SK-N-SH (cell line): ENCODE measurements around the gene ADD2. TPM values are rescaled to one million over a fixed set of nuclear protein-coding genes. Genes with fewer than 3 reads are reported as not detected.

Source experiments
- CTCF ChIA-PET: fragments of 300-600, 350-600 bp; formaldehyde crosslinking; extraction: SDS; loops from one replicate; lab custom pipeline; 2021; lab: Yijun Ruan, JAX
- POLR2A ChIA-PET: fragments of 350-600 bp; sonication (Branson Sonifier 250); formaldehyde crosslinking; extraction: SDS; loops from one replicate; lab custom pipeline; 2020; ENCODE audit warnings: antibody characterized with exemption, inconsistent platforms; lab: Yijun Ruan, JAX
- DNase-seq: peaks from one replicate; pipeline ENCODE4 v3.0.0; 2012
- H2AFZ ChIP-seq: fragments of 200-600 bp; sonication (generic); 2 replicates; pipeline ENCODE4 v1.8.1; 2016; ENCODE audit warnings: antibody characterized with exemption, mild to moderate bottlenecking, low read depth
- H3F3A ChIP-seq: fragments of 200-600 bp; sonication (generic); replicated peaks from 2 replicates; pipeline ENCODE3; 2016; ENCODE audit warnings: antibody characterized with exemption, mild to moderate bottlenecking; ENCODE audit not compliant: insufficient read depth
- H3K27ac ChIP-seq, 2 experiments: fragments of 200-500 bp in 1 of 2; fragments of 200-600 bp in 1 of 2; sonication (Bioruptor generic) in 1 of 2; sonication (generic), shearing (Covaris generic) in 1 of 2; 2 replicates each; pipeline versions ENCODE4 v1.5.1 to v1.6.1; 2014 to 2016; ENCODE audit warnings: low read depth in 2 of 2, inconsistent platforms in 1 of 2, low read length in 1 of 2, mild to moderate bottlenecking in 1 of 2, mixed read lengths in 1 of 2
- H3K27me3 ChIP-seq: fragments of 200-600 bp; sonication (generic), shearing (Covaris generic); 2 replicates; pipeline ENCODE4 v1.6.1; 2016; ENCODE audit warnings: mixed run types; ENCODE audit not compliant: insufficient read depth
- H3K36me3 ChIP-seq, 2 experiments: fragments of 200-500 bp in 1 of 2; fragments of 200-600 bp in 1 of 2; sonication (Bioruptor generic) in 1 of 2; sonication (generic) in 1 of 2; replicated peaks in 1 of 2; 2 replicates each; pipeline versions ENCODE3 to v1.5.1; 2014 to 2016; ENCODE audit warnings: low read length in 1 of 2, mild to moderate bottlenecking in 1 of 2; ENCODE audit not compliant: insufficient read depth in 2 of 2, control insufficient read depth in 1 of 2
- H3K4me1 ChIP-seq, 2 experiments: fragments of 200-500 bp in 1 of 2; fragments of 200-600 bp in 1 of 2; sonication (Bioruptor generic) in 1 of 2; sonication (generic), shearing (Covaris generic) in 1 of 2; 2 replicates each; pipeline versions ENCODE4 v1.5.1 to v1.6.1; 2014 to 2016; ENCODE audit warnings: low read depth in 1 of 2, low read length in 1 of 2, mixed run types in 1 of 2; ENCODE audit not compliant: insufficient read depth in 2 of 2, control insufficient read depth in 1 of 2
- H3K4me2 ChIP-seq: fragments of 200-600 bp; sonication (generic), shearing (Covaris generic); 2 replicates; pipeline ENCODE4 v1.6.1; 2017; ENCODE audit warnings: mixed run types
- H3K4me3 ChIP-seq, 2 experiments: fragments of 200-500 bp in 1 of 2; fragments of 200-600 bp in 1 of 2; sonication (Bioruptor generic) in 1 of 2; sonication (generic), shearing (Covaris generic) in 1 of 2; 2 replicates each; pipeline versions ENCODE4 v1.5.1 to v1.8.1; 2014 to 2016; ENCODE audit warnings: low read depth in 2 of 2, inconsistent platforms in 1 of 2, low read length in 1 of 2, mild to moderate bottlenecking in 1 of 2, mixed read lengths in 1 of 2, moderate library complexity in 1 of 2
- H3K79me2 ChIP-seq: fragments of 200-600 bp; sonication (generic); 2 replicates; pipeline ENCODE4 v1.8.1; 2017; ENCODE audit warnings: mild to moderate bottlenecking; ENCODE audit not compliant: insufficient read depth
- H3K9ac ChIP-seq: fragments of 200-600 bp; sonication (generic); 2 replicates; pipeline ENCODE4 v1.6.1; 2017; ENCODE audit warnings: mixed run types
- H3K9me2 ChIP-seq: fragments of 200-600 bp; sonication (generic); 2 replicates; pipeline ENCODE4 v1.6.1; 2017; ENCODE audit warnings: mixed run types
- H3K9me3 ChIP-seq: fragments of 200-600 bp; sonication (generic); 2 replicates; pipeline ENCODE4 v1.6.1; 2017; ENCODE audit warnings: mixed run types, mild to moderate bottlenecking, moderate library complexity
- H4K20me1 ChIP-seq: fragments of 200-600 bp; sonication (generic); 2 replicates; pipeline ENCODE4 v1.6.1; 2017; ENCODE audit warnings: mild to moderate bottlenecking, mixed run types; ENCODE audit not compliant: insufficient read depth
- CHD2 ChIP-seq: fragments of 150-350 bp; IDR thresholded peaks from 2 replicates; pipeline ENCODE4 v1.6.1; 2018; ENCODE audit warnings: low read length; ENCODE audit not compliant: partially characterized antibody
- ELF1 ChIP-seq: IDR thresholded peaks from 2 replicates; pipeline ENCODE4 v1.4.0; 2012
- EZH2phosphoT487 ChIP-seq: fragments of 200-600 bp; sonication (generic); IDR thresholded peaks from 2 replicates; pipeline ENCODE4 v1.6.1; 2017; ENCODE audit warnings: low read depth, mixed run types, mild to moderate bottlenecking, antibody characterized with exemption, moderate library complexity, borderline replicate concordance
- FOSL2 ChIP-seq: IDR thresholded peaks from 2 replicates; pipeline ENCODE4 v1.4.0; 2012; ENCODE audit warnings: low read depth, mild to moderate bottlenecking, moderate library complexity, borderline replicate concordance
- FOXJ3 ChIP-seq: sonication (generic); formaldehyde crosslinking; IDR thresholded peaks from 2 replicates; pipeline ENCODE4 v1.5.1; 2020; ENCODE audit warnings: mild to moderate bottlenecking, missing genetic modification reagents
- GATA2 ChIP-seq: sonication (generic); formaldehyde crosslinking; IDR thresholded peaks from 2 replicates; pipeline ENCODE4 v1.5.0; 2020; ENCODE audit warnings: mild to moderate bottlenecking, missing genetic modification reagents
- IRF3 ChIP-seq: fragments of 150-350 bp; IDR thresholded peaks from 2 replicates; pipeline ENCODE4 v1.6.1; 2016; ENCODE audit warnings: mild to moderate bottlenecking, low read depth, low read length
- JUND ChIP-seq: IDR thresholded peaks from 2 replicates; pipeline ENCODE4 v1.4.0; 2012
- MEF2A ChIP-seq: IDR thresholded peaks from 2 replicates; pipeline ENCODE4 v1.4.0; 2012; ENCODE audit warnings: low read depth, borderline replicate concordance
- MXI1 ChIP-seq: IDR thresholded peaks from 2 replicates; pipeline ENCODE4 v1.6.1; 2012; ENCODE audit warnings: mild to moderate bottlenecking, low read depth, low read length, improper control_type of control experiment
- NFIC ChIP-seq: IDR thresholded peaks from 2 replicates; pipeline ENCODE4 v1.4.0; 2012; ENCODE audit warnings: borderline replicate concordance
- NRF1 ChIP-seq: IDR thresholded peaks from 2 replicates; pipeline ENCODE4 v1.6.1; 2012; ENCODE audit warnings: low read depth, mild to moderate bottlenecking, low read length
- PBX3 ChIP-seq: IDR thresholded peaks from 2 replicates; pipeline ENCODE4; 2012
- POLR2AphosphoS5 ChIP-seq: IDR thresholded peaks from 2 replicates; pipeline ENCODE4 v1.6.1; 2012; ENCODE audit warnings: low read depth, low read length
- RAD21 ChIP-seq: IDR thresholded peaks from 2 replicates; pipeline ENCODE4 v1.6.1; 2012; ENCODE audit warnings: mild to moderate bottlenecking, low read length
- RCOR1 ChIP-seq: fragments of 150-350 bp; IDR thresholded peaks from 2 replicates; pipeline ENCODE4 v1.6.1; 2017; ENCODE audit warnings: antibody characterized with exemption, low read length
- RXRA ChIP-seq: IDR thresholded peaks from 2 replicates; pipeline ENCODE4 v1.4.0; 2012; ENCODE audit warnings: low read depth, mild to moderate bottlenecking, borderline replicate concordance
- SIN3A ChIP-seq: IDR thresholded peaks from 2 replicates; pipeline ENCODE4 v1.6.1; 2012; ENCODE audit warnings: low read depth, mild to moderate bottlenecking, low read length, moderate library complexity, borderline replicate concordance
- SMC3 ChIP-seq: IDR thresholded peaks from 2 replicates; pipeline ENCODE4 v1.6.1; 2012; ENCODE audit warnings: low read depth, low read length, improper control_type of control experiment
- TAF1 ChIP-seq: IDR thresholded peaks from 2 replicates; pipeline ENCODE4 v1.6.1; 2012; ENCODE audit warnings: low read depth, mild to moderate bottlenecking, low read length, moderate library complexity, borderline replicate concordance
- USF1 ChIP-seq: IDR thresholded peaks from 2 replicates; pipeline ENCODE4 v1.4.0; 2012; ENCODE audit warnings: low read depth, borderline replicate concordance
- YY1 ChIP-seq: IDR thresholded peaks from 2 replicates; pipeline ENCODE4 v1.4.0; 2012; ENCODE audit warnings: low read depth, mild to moderate bottlenecking
- ZBTB33 ChIP-seq: IDR thresholded peaks from 2 replicates; pipeline ENCODE4 v1.4.0; 2012; ENCODE audit warnings: low read depth, borderline replicate concordance
- WGBS: methylation state at CpG from one replicate; pipeline ENCODE4 v1.1.6; 2017; ENCODE audit warnings: low lambda C conversion rate; 5-methylcytosine and 5-hydroxymethylcytosine counted together
- polyA plus RNA-seq, 3 experiments: library from polyadenylated mRNA; depleted of rRNA; stranded (reverse); fragments of >200 nt; gene quantifications; 2 replicates each; pipeline ENCODE4 v1.2.3, GENCODE V29; 2012
- TF ChIP-seq, protein P1 (sequence below): IDR thresholded peaks from 2 replicates; pipeline ENCODE4 v1.6.1; 2012; ENCODE audit warnings: mild to moderate bottlenecking, low read depth, low read length, moderate library complexity

ADD2 gene
- polyA plus RNA-seq, 1 of the 3 experiments (the other 2 are of a cell fraction): 0.30 TPM

DNA sequence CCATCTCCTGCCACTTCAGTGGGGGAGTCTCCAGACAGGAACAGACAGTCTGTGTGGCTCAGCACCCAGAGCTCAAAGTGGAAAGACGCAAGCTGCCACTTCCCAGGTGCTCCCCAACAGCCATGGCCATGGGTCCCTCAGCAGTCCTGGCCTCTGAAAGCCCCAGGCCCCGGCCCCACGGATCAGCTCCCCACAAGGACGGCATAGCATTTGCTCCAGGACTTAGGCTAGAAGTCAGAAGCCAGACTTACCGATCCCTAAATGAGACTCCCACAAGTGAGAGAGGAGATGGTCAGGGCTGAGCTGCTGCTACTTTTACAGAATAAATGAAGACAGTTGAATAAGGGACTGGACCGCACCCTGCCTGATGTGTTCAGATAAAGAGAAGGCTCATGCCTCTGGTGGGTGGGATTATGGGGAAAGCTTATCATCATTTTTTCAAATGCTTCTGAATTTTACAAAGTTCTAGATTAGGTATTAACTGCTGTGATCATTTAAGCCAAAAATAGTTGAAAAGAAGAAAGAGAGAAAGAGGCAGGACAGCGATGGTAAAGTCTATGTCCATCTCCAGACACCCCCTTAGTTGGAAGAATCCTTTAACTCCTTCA, 50.5 kb downstream of the ADD2 start (continued):
- TF ChIP-seq RXRA (no peak), RCOR1 (no peak), FOSL2 (no peak), EZH2phosphoT487 (no peak)
- TF ChIP-seq, protein P1, sequence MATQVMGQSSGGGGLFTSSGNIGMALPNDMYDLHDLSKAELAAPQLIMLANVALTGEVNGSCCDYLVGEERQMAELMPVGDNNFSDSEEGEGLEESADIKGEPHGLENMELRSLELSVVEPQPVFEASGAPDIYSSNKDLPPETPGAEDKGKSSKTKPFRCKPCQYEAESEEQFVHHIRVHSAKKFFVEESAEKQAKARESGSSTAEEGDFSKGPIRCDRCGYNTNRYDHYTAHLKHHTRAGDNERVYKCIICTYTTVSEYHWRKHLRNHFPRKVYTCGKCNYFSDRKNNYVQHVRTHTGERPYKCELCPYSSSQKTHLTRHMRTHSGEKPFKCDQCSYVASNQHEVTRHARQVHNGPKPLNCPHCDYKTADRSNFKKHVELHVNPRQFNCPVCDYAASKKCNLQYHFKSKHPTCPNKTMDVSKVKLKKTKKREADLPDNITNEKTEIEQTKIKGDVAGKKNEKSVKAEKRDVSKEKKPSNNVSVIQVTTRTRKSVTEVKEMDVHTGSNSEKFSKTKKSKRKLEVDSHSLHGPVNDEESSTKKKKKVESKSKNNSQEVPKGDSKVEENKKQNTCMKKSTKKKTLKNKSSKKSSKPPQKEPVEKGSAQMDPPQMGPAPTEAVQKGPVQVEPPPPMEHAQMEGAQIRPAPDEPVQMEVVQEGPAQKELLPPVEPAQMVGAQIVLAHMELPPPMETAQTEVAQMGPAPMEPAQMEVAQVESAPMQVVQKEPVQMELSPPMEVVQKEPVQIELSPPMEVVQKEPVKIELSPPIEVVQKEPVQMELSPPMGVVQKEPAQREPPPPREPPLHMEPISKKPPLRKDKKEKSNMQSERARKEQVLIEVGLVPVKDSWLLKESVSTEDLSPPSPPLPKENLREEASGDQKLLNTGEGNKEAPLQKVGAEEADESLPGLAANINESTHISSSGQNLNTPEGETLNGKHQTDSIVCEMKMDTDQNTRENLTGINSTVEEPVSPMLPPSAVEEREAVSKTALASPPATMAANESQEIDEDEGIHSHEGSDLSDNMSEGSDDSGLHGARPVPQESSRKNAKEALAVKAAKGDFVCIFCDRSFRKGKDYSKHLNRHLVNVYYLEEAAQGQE: no peak
- TF ChIP-seq, all 33 proteins: peak for 0

DNA sequence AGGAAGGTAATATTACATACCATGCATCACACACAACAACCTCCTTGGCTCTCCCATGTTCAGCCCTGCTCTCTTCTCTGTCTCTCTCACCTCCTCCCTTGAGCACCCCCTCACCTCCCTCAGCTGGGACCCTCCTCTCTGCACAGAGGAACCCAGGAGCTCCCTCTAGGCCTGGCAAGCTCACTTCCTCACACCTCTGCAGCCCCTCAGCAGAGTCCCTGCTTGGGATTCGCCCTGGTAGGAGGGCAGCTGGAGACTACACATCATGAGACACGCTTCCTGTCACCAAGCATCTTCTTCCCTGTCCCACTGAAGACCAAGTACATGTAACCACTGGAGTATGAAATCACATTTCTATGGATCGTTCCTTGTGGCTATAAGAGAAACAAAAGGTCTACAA, 51.0 kb downstream of the ADD2 start:
- Histone ChIP-seq H3K4me3 (no peak overlapping the region), H3K36me3 (no peaks in the 10 kb centered on the region), H3K9ac (no peak overlapping the region), H3K27ac (no peak overlapping the region), H3K4me1 (peaks cover 0 to 22% of the 10 kb centered on the region in 2 experiments; a peak in 1 of 4 replicates), H4K20me1 (no peaks in the 10 kb centered on the region), H2AFZ (no peak overlapping the region), H3K9me2 (no peaks in the 10 kb centered on the region), H3K4me2 (no peak overlapping the region), H3K27me3 (no peaks in the 10 kb centered on the region), H3K79me2 (no peaks in the 10 kb centered on the region), H3F3A (no peaks in the 10 kb centered on the region), H3K9me3 (no peaks in the 10 kb centered on the region)
- 56% methylated on average over 3 of the region's 3 CpGs for WGBS
- ChIA-PET POLR2A (no interaction called here), CTCF (interaction anchor here (0.7 to 2.5 kb wide), 6 partner anchors 9 to 232 kb away, joined by 3 to 7 read pairs (median 3); no protein-coding TSS in a partner anchor)
- no peak for DNase-seq
- no peak for TF ChIP-seq ZBTB33
- no peak for TF ChIP-seq USF1
- no peak for TF ChIP-seq MXI1
- no peak for TF ChIP-seq FOXJ3 (CRISPR knock-in tag)
- TF ChIP-seq ELF1: no peak
- no peak for TF ChIP-seq GATA2 (CRISPR knock-in tag)
- TF ChIP-seq TAF1: no peak
- no peak for TF ChIP-seq PBX3
- no peak for TF ChIP-seq CHD2
- TF ChIP-seq NFIC: no peak
- no peak for TF ChIP-seq NRF1
- no peak for TF ChIP-seq JUND
- no peak for TF ChIP-seq SMC3
- no peak for TF ChIP-seq YY1
- no peak for TF ChIP-seq RAD21
- TF ChIP-seq IRF3: no peak
- TF ChIP-seq POLR2AphosphoS5: no peak
- TF ChIP-seq MEF2A: no peak
- no peak for TF ChIP-seq SIN3A
